Gastrocnemius medialis (tissue), 4 donors: Measurements from ENCODE around the gene PTPN3. TPM values are rescaled to one million over a fixed set of nuclear protein-coding genes. Genes with fewer than 3 reads are reported as not detected.

Source experiments
- ATAC-seq, 2 donors: fragments of 150-250 bp; one replicate each; pipeline ENCODE4 v1.9.1; 2016
- DNase-seq, 2 donors: peaks; one replicate each; pipeline ENCODE4 v3.0.0-alpha.2; 2019
- H3K27ac ChIP-seq, 4 donors: fragments of 200-600 bp; sonication (generic); 1 replicate in 1 of 4; 2 replicates in 3 of 4; pipeline ENCODE4 v1.5.1; 2016 to 2018; ENCODE audit warnings: mild to moderate bottlenecking in 2 of 4, moderate library complexity in 1 of 4
- H3K27me3 ChIP-seq, 3 donors: fragments of 200-600 bp; sonication (generic) in 2 of 3; 1 replicate in 1 of 3; 2 replicates in 2 of 3; pipeline versions ENCODE4 v1.5.1 to v1.6.0; 2016 to 2019; ENCODE audit warnings: mild to moderate bottlenecking in 1 of 3, moderate library complexity in 1 of 3
- H3K36me3 ChIP-seq, 2 donors: fragments of 200-600 bp; sonication (generic) in 1 of 2; one replicate each; pipeline ENCODE4 v1.5.1; 2017 to 2018
- H3K4me1 ChIP-seq, 2 donors: fragments of 200-600 bp; sonication (generic) in 1 of 2; one replicate each; pipeline ENCODE4 v1.5.1; 2016 to 2017; ENCODE audit warnings: mild to moderate bottlenecking in 2 of 2
- H3K4me3 ChIP-seq, 4 donors: fragments of 200-600 bp; sonication (generic) in 3 of 4; 1 replicate in 1 of 4; 2 replicates in 3 of 4; pipeline ENCODE4 v1.5.1; 2016 to 2019; ENCODE audit warnings: mild to moderate bottlenecking in 2 of 4
- H3K9me3 ChIP-seq, 3 donors: fragments of 200-600 bp; sonication (generic) in 2 of 3; 1 replicate in 1 of 3; 2 replicates in 2 of 3; pipeline ENCODE4 v1.5.1; 2016 to 2019
- POLR2A ChIP-seq, 2 donors: fragments of 450-650 bp; IDR thresholded peaks; one replicate each; pipeline ENCODE4 v1.6.1; 2017; ENCODE audit warnings: antibody characterized with exemption in 2 of 2, mild to moderate bottlenecking in 2 of 2, moderate library complexity in 2 of 2
- in situ Hi-C, 4 donors: fragments of 200-750 bp; cut with MboI; loops; one replicate each; pipeline versions ENCODE4 v1.15.0 to v1.8.0; 2017; ENCODE audit warnings: low sequenced_read_pairs in 4 of 4
- intact Hi-C: fragments of 100-400 bp; cut with DNase I; formaldehyde crosslinking; loops from one replicate; pipeline ENCODE4 v1.15.1; 2023; ENCODE audit warnings: low total_unique reads
- total RNA-seq, 4 donors: library from RNA; depleted of rRNA; stranded (reverse); fragments of >200 nt; gene quantifications; one replicate each; pipeline versions ENCODE4 v1.1.0 to v1.2.3, GENCODE V29; 2016
- TF ChIP-seq, protein P1 (sequence below), 5 experiments: fragments of 450-650 bp in 3 of 5; fragments of 200-600 bp in 2 of 5; sonication (generic) in 2 of 5; IDR thresholded peaks in 4 of 5; conservative IDR thresholded peaks in 1 of 5; 1 replicate in 4 of 5; 2 replicates in 1 of 5; pipeline ENCODE4 v1.5.1; 2016 to 2019; ENCODE audit warnings: antibody characterized with exemption in 5 of 5, mild to moderate bottlenecking in 3 of 5, moderate library complexity in 3 of 5

Gene PTPN3
- total RNA-seq, 4 donors from 2014 or later: 15.6 to 305 (median 82.2) TPM

DNA sequence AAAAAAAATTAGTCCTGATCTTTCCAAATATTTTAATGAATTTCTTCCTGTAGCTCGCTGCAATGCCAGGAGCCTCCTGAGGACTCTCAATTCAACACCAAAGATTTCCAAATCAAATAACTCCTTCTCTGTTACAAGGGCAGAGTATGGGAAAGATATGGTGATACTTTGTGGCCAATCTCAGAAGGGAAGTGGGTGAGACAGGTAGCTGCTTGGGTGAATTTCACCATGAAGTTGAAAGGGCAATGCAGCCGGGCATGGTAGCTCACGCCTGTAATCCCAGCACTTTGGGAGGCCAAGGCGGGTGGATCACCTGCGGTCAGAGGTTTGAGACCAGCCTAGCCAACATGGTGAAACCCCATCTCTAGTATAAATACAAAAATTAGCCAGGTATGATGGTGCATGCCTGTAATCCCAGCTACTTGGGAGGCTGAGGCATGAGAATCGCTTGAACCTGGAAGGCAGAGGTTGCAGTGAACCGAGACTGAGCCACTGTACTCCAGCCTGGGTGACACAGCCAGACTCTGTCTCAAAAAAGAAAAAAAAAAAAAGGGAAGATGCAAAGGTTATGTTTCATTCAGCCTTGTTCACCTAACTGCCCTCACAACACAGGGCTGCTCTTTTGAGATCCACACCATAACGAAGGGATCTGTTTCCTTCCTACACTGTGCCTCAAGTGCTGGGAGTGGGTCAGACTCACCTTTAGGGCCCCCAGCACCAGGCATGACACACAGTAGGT is 58.6 kb downstream of the PTPN3 start:
- intact Hi-C loops (loop anchor here (1.0 to 10.0 kb wide), 3 partner anchors 30 to 445 kb away; no protein-coding TSS in a partner anchor), in situ Hi-C loops (loop anchor here in 2 of 4 donors (5.0 kb wide), 2 partner anchors 78 to 83 kb away; no protein-coding TSS in a partner anchor)
- no peak for ATAC-seq
- Histone ChIP-seq H3K27me3 (no peaks in the 10 kb centered on the region), H3K4me1 (peaks cover 23 to 42% of the 10 kb centered on the region in 2 donors), H3K9me3 (no peaks in the 10 kb centered on the region), H3K4me3 (no peak overlapping the region), H3K36me3 (no peaks in the 10 kb centered on the region), H3K27ac (peak overlapping the region in 3 of 4 donors; percentile 48 to 61 (median 51))
- DNase-seq: no peak
- TF ChIP-seq, protein P1, sequence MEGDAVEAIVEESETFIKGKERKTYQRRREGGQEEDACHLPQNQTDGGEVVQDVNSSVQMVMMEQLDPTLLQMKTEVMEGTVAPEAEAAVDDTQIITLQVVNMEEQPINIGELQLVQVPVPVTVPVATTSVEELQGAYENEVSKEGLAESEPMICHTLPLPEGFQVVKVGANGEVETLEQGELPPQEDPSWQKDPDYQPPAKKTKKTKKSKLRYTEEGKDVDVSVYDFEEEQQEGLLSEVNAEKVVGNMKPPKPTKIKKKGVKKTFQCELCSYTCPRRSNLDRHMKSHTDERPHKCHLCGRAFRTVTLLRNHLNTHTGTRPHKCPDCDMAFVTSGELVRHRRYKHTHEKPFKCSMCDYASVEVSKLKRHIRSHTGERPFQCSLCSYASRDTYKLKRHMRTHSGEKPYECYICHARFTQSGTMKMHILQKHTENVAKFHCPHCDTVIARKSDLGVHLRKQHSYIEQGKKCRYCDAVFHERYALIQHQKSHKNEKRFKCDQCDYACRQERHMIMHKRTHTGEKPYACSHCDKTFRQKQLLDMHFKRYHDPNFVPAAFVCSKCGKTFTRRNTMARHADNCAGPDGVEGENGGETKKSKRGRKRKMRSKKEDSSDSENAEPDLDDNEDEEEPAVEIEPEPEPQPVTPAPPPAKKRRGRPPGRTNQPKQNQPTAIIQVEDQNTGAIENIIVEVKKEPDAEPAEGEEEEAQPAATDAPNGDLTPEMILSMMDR (IDR thresholded peaks at IDR 0.05 in 4 of 5, conservative IDR thresholded peaks at IDR 0.05 in 1 of 5): no peak
- TF ChIP-seq POLR2A (IDR thresholded peaks at IDR 0.05): no peak

DNA sequence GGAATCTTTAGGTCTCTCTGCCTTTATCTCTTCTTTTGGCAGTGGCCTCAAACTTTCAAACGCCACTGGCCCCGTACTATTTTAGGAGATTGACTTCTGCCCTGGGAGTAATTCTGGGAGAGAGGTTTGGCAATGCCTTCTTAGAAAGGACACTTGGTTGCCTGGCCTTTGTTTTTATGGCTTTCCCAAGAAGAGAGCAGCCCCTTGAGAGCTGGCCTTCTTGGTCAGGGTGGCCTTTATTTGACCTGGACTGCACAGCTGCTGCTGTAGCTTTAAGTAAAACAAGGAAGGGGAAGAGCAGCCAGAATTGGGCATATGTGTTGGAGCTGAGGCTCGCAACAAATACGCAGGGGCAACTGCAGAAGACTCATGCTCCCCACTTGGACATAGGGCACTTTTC is 60.8 kb downstream of the PTPN3 start:
- peak; percentile 82 to 95 for ATAC-seq
- DNase-seq: peak in 1 of 2 donors; percentile 71
- Histone ChIP-seq H3K27me3 (no peaks in the 10 kb centered on the region), H3K4me3 (peak overlapping the region in 1 of 4 donors; percentile 4), H3K27ac (peak overlapping the region; percentile 69 to 81 (median 74)), H3K9me3 (no peaks in the 10 kb centered on the region), H3K36me3 (no peaks in the 10 kb centered on the region), H3K4me1 (peaks cover 23 to 42% of the 10 kb centered on the region in 2 donors)
- TF ChIP-seq POLR2A (IDR thresholded peaks at IDR 0.05): no peak
- TF ChIP-seq, protein P1 (IDR thresholded peaks at IDR 0.05 in 4 of 5, conservative IDR thresholded peaks at IDR 0.05 in 1 of 5): no peak
- in situ Hi-C loops (no loop called here), intact Hi-C loops (loop anchor here (1.0 kb wide), 1 partner anchor 82 kb away; no protein-coding TSS in a partner anchor)

DNA sequence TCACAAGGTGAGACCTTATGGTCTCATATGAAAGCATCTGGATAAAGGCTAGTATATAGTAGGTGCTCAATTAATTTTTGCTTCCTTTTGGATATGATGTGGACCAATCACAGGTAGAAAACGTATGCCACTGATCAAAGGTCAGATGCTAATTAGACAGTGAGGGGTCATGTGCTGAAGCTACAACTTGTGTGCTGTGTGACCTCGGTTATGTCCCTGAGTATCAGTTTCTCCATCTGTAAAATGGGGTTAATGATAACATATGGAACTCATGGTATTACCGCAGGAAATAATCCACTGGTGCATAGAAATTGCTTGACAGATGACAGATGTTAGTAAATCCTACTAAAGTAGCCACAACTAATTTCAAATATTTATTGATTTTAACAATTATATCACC is 62.0 kb downstream of the PTPN3 start:
- ATAC-seq: no peak
- DNase-seq: no peak
- TF ChIP-seq POLR2A (IDR thresholded peaks at IDR 0.05): no peak
- TF ChIP-seq, protein P1 (IDR thresholded peaks at IDR 0.05 in 4 of 5, conservative IDR thresholded peaks at IDR 0.05 in 1 of 5): no peak
- Histone ChIP-seq H3K27ac (peak overlapping the region; percentile 69 to 81 (median 74)), H3K9me3 (no peaks in the 10 kb centered on the region), H3K27me3 (no peaks in the 10 kb centered on the region), H3K36me3 (peaks cover 0 to 5% of the 10 kb centered on the region in 2 donors), H3K4me1 (peaks cover 21 to 40% of the 10 kb centered on the region in 2 donors), H3K4me3 (no peak overlapping the region)
- intact Hi-C loops (no loop called here), in situ Hi-C loops (no loop called here)

DNA sequence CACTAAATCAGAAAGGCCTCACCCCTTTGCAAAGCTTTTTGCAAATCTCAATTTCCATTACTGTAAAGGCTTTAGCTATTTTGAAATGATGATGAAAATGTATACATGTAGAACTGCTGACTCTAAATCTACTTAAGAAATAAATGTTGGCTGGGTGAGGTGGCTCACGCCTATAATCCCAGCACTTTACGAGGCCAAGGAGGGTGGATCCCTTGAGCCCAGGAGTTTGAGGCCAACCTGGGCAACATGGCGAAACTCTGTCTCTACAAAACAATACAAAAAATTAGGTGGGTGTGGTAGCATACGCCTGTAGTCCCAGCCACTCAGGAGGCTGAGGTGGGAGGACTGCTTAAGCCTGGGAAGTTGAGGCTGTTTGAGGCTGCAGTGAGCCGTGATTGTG is 64.6 kb downstream of the PTPN3 start:
- Histone ChIP-seq H3K4me3 (no peak overlapping the region), H3K27ac (no peak overlapping the region), H3K27me3 (no peaks in the 10 kb centered on the region), H3K9me3 (no peaks in the 10 kb centered on the region), H3K36me3 (peaks cover 0 to 8% of the 10 kb centered on the region in 2 donors), H3K4me1 (peaks cover 9 to 27% of the 10 kb centered on the region in 2 donors)
- no peak for ATAC-seq
- DNase-seq: no peak
- in situ Hi-C loops (no loop called here), intact Hi-C loops (no loop called here)
- TF ChIP-seq, protein P1 (IDR thresholded peaks at IDR 0.05 in 4 of 5, conservative IDR thresholded peaks at IDR 0.05 in 1 of 5): no peak
- TF ChIP-seq POLR2A (IDR thresholded peaks at IDR 0.05): no peak
